AG09319 (cell line): ENCODE measurements around the gene UBE2E3.

Source experiments
- DNase-seq: peaks from one replicate; pipeline ENCODE4 v3.0.0-alpha.2; 2010; ENCODE audit warnings: low read depth; ENCODE audit errors: extremely low read depth
- TF ChIP-seq, protein P1 (sequence below): IDR thresholded peaks from 2 replicates; pipeline ENCODE4 v1.5.1; 2011; ENCODE audit warnings: low read depth, mild to moderate bottlenecking, inconsistent platforms, low read length, moderate library complexity

UBE2E3 gene

DNA sequence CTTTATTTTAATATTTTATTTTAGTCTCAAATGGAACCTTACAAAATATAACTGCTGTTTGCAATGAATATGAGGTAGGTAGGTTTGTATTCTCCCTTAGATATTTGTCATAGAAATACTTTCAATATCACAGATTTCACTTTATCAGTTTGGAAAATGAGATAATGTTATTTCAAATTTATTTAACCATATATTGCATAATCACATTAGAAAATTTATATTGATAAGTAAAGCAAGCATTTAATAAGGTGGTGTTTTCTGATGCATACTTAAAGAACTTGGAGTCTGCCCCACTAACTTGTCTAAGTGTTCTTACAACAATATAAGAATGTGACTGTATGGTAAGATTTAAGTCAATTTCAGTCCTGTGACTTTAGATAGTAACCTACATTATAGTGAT, 85.1 kb downstream of the UBE2E3 start:
- TF ChIP-seq, protein P1, sequence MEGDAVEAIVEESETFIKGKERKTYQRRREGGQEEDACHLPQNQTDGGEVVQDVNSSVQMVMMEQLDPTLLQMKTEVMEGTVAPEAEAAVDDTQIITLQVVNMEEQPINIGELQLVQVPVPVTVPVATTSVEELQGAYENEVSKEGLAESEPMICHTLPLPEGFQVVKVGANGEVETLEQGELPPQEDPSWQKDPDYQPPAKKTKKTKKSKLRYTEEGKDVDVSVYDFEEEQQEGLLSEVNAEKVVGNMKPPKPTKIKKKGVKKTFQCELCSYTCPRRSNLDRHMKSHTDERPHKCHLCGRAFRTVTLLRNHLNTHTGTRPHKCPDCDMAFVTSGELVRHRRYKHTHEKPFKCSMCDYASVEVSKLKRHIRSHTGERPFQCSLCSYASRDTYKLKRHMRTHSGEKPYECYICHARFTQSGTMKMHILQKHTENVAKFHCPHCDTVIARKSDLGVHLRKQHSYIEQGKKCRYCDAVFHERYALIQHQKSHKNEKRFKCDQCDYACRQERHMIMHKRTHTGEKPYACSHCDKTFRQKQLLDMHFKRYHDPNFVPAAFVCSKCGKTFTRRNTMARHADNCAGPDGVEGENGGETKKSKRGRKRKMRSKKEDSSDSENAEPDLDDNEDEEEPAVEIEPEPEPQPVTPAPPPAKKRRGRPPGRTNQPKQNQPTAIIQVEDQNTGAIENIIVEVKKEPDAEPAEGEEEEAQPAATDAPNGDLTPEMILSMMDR: no peak
- no peak for DNase-seq

DNA sequence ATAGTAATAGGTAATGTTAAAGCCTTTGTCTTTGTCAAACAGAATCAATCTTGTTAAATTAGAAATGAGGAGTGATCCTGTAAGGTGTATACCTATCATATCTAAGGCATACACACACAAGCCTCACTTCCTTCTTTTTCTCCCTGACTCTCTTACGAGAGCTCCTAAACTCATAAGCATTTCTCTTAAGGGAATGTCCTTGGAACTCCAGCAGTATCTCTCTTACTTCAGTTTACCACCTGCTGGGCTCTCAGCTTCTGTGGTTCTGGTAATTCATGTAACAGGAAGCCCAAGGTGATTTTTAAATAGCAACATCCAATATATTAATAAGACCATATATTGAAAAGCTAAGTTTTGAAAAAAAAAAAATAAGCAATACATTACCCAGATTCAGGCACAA, 85.9 kb downstream of the UBE2E3 start:
- no peak for DNase-seq
- TF ChIP-seq, protein P1: no peak

DNA sequence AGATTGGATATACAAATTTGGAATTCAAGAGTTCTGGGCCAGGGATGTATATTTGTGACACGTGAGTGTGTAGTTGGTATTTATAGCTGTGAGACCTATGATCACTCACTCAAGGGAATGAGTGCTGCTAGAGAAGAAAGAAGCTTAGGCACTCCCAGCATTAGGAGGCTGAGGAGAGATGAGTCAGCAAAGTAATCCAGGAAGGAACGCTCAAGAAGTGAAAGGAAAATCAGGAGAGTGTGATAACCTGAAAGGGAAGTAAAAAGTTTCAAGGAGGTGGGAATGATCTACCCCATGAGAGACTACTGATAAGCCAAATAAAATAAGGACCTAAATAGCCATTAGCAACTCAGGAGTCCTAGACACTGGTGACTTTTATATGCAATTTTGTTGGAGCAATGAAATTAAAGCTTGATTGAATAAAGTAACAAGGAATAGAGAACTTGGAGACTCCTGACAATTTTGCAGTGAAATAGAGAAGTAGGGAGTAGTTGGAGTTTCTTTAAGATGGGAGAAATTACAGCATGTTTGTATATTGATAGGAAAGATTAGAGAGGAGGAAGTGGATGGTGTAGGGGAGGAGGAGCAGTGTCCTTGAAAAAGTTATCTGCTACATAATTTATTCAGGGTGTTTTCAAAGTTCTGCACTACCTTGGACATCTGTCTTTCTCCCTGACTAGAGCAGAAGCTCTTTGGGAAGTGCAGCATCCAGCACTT, 89.9 kb downstream of the UBE2E3 start:
- no peak for DNase-seq
- TF ChIP-seq, protein P1: no peak

DNA sequence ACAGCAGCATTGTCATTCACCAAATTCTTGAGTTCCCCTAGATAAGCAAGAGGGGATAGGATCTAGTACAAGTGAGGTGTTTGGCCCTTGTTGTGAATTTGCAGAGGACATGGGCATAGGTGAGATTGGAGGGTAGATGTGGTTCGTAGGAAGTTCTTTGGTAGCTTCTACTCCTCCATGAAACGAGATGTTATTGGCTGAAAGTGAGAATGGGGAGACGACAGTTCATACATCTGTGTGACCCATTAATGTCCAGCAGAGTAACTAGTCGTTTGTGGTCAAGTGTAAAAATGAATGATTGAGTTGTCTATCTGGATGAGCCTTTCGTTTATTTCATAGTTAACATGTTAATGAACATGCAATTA, 90.4 kb downstream of the UBE2E3 start:
- DNase-seq: no peak
- TF ChIP-seq, protein P1: no peak

DNA sequence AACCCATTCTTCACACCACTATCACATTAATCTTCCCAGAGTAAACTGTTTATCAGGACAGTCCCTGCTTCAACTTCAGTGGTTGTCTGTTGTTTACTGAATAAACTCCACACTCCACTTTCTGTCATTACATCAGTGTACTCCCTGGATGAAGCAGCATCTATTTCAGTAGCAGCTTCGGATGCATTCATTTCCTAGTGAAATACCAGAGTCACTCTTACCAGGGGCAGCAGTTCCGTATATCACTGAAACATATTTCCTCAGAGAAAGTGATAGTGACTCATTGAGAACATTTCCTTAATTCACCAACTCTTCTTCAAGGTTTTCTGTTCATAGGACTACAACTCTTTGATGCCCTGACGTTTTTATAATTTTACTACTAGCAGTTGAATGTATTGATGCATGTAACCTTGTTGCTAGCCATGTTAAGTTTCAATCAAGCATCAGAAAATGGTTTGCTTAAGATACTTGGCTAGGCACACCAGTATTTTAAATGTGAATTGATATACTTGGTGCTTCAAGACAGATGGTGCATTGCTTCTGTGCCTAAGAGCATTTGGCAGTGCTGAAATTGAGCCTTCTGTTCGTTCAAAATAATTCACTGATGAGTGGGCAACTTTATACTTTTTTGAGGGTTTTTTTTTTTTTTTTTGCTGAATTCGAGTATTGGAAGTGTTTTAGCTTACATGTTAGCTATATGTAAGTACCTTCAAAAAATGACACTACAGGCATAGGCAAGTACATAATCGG, 92.3 kb downstream of the UBE2E3 start:
- TF ChIP-seq, protein P1: no peak
- no peak for DNase-seq

DNA sequence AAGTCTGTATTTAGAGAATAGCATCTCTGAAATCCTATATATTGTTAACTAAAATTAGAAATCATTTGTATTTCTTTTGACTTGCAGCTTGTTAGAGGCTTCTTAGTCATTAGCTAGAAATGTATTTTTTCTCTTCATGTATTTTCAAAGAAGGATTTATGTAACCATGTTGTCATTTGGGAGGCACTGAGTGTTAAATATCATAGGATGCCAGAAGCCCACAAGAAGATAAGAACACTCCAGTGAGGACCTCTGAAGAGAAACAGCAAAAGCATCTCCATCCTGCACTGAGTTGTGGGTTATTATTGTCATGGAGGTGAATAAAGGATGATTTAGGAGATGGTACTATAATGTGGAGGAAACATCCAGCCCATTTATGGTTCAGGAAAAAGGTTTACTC, 93.5 kb downstream of the UBE2E3 start:
- DNase-seq: no peak
- TF ChIP-seq, protein P1: no peak

DNA sequence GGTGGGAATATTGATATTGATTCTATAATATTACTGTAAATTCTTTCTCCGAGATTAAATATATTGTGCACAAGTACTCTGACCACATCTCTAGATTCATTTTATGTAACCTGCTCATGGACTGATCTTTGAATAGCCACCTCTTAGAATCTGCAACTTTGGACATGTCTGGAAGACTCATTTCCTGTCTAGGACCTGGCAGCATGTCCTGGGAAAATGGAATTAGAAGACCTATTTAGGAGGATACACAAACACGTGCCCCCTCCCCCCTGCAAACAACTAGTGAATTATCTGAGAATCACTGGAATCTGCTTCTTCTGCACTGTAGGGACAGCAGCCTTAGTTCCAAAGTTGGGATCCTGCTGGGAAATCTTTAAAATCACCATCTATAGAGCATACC, 94.1 kb downstream of the UBE2E3 start:
- DNase-seq: no peak
- TF ChIP-seq, protein P1: no peak
